GM21576 (cell line): ENCODE results near the gene ARHGAP22.

Experiments used
- ATAC-seq: cut with Tn5 transposase; IDR thresholded peaks from one replicate; pipeline ENCODE4 v1.9.1; 2021; ENCODE audit warnings: mild to moderate bottlenecking, moderate library complexity; ENCODE audit not compliant: unreplicated experiment

The ARHGAP22 gene

DNA sequence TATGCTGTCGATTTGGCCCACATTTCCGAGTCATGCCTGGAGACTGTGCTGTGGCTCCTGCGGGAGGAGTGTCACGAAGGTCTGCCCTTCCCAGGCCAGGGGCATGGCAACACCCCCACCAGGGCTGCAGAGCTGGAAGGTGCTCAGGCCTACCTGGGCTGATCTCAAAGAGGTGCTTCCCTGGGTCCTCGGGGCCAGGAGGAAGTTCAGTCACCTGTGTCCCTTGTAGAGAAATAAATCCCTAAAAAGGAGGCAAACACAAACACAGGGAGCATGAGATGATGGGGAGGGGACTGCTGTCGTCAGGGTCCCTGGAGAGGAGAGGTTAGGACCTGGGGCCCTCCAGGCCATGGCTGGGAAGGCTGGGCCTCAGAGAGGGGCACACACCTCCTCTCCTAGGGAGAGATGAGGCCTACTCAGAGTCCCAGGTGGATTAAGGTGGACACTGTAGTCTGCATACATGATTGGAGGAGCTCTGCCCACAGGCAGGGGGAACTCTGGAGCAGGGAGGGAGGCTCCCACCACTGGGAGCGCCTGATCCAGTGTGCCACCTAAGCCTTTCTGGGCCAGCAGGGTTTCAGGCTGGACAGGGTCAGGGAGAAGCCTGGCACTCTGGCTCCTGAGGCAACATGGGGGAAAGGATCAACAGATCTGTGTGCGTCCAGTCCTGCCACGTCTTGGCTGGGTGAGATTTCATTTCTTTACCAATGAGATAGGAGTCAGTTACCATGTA is 49.4 kb downstream of the ARHGAP22 start:
- ATAC-seq, result no peak

DNA sequence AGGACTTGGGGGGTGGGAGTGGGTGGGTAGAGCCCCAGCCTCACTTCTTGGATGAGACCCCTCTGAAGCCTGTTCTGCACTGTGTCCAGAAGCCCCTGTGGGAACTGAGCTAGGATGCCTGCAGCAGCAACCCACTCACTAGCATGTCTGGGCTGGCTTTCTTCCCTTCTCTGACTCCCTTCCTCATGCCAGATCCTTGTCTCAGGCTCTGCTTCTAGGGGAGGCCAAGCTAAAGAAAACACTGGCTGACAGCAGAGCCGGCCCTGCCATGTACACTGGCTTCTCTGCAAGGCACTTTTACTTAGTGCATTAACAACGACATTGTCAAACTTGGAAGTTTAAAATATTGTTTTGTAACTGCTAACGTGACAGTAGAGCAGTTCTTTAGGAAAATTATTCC is 50.2 kb downstream of the ARHGAP22 start:
- no peak for ATAC-seq

DNA sequence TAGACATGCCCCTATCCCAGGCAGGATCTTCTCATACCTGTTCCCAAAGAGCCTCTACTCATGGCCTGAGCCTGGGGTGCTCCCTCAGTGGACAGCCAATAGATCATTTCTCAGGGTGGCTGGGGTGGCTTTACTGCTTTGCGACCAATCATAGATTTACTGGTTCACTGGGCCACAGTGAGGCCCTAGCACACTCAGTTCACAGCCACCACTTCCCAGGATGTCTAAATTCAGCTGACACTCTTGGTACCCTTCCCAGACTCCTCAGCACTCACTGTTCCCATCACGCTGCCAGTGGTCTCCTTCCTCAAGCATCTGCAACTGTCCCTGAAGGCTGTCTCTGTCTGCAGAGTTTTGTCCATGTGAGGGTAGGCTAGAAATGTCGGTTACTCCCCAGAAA is 50.6 kb downstream of the ARHGAP22 start:
- ATAC-seq, result no peak

DNA sequence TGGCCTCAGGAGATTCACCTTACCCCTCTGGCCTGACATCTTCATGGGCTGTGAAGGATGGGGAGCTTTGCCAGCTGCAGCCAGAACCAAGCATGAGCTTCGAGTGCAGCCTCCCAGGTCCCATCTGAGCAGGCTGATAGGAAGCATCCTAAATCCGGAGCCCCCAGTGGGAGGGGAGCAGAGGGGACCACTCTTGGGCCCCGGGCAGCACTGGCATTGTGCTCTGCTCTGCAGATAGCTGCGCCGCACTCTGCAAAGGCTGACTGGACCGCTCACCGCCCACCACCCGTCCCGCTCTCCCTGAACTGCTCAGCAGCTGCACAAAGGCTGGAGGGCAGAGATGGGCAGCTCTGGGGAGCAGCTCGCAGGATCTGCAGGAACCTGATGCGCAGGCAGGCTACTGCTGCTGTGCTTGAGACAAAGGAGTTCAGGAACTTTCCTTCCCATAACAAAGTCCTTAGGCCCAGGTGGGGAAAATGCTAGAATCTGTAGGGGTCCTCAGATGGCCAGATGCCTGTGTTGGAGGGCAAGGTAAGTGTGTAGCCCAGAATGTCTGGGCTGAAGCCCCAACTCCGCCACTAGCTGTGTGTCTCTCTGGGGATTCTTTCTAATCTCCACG is 51.8 kb downstream of the ARHGAP22 start:
- ATAC-seq, result no peak

DNA sequence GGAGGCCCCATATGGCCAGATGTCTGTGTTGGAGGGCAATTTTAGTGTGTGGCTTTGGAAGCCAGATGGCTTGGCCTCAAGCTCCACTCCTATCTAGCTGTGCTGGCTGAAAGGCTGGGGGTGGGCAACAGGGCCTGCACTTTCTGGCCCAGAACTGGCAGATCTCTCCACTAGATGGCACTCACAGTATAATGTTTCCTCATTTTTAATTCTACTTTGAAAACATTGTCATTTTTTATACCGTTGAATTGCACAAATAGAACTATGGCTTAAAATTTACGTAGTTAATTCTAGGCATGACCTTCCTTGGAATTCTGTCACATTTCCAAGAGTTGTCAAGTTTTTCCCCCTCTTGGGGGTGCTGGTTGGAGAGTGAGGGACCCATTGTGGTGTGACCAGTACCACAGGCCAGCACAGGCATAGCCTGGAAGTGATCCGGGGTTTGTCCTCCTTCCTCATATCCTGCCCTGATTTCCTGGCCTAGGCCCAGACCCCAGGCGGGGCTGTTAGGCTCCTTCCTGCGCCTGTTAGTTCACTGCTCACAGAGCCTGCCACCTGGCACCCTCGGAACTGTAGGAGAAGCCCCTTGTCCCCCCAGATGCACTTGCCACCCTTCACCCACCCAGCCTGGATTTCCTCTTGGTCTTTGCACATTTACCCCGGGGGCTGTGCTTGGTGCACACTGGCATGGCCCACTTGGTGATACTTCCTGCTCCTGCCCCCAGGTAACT is 52.8 kb downstream of the ARHGAP22 start:
- ATAC-seq, result no peak

DNA sequence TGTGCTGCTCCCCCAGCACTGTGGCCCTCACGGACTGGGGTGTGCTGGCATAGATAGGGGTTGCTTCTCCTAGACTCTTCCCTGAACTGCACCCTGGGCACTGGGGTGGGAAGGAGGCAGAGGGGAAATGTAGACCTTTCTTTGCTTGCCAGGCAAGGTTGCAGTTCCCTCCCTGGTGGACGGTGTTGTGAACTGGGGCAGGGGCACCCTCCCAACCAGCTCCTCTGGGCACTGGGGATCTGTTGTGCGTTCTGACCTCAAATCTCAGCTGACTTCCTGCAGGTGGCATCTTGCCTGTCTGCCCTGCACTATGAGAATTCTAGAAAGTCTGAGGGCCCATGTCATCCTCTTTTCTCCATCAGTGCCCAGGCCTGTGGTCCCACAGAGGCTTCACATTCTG is 53.9 kb downstream of the ARHGAP22 start:
- no peak for ATAC-seq

DNA sequence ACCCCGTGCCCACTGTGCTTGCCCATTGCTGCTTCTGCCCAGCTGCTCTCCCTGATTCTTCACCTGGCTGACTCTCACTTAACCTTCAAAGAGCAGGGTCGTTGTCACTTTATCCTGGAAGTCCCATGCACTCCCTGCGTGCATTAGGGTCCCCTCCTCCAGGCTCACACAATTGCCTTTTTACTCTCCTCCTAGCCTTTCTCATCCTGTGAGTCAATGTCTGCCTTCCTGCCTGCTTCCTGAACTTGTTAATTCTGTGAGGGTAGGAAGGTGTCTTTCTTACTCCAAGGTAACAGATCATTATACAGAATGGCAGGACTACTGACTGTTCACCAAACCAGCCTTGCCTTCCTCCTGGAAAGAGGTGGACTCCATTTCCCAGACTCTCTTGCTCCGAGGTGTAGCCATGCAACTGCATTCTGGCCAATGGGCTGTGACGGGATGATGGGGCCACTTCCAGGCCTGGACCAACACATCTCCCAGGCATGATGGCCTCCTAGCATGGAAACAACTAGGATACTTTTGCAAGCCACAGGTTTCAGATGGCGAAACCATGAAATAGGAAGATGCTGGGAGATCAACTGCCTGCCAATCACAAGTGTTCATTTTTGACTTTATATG is 54.7 kb downstream of the ARHGAP22 start:
- ATAC-seq, result no peak

DNA sequence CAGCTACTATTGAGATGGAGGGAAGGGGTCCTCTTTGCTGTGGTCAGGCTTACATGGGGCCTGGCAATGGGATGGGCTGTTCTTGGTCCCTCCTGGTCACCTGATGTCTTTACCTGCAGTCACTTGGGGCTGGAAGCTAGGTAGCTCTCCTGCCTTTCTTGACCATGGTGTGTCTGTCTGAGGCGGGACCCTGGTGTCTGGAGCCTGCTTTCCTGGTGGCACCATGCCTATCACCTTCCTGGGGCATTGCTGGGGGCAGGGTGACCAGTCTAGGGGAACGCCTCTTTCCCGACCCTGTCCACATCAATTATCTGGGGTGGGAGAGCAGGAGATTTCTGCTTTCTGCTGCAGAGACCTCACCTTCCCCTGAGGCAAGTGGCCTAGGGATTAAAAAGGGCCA is 55.6 kb downstream of the ARHGAP22 start:
- ATAC-seq, result no peak

DNA sequence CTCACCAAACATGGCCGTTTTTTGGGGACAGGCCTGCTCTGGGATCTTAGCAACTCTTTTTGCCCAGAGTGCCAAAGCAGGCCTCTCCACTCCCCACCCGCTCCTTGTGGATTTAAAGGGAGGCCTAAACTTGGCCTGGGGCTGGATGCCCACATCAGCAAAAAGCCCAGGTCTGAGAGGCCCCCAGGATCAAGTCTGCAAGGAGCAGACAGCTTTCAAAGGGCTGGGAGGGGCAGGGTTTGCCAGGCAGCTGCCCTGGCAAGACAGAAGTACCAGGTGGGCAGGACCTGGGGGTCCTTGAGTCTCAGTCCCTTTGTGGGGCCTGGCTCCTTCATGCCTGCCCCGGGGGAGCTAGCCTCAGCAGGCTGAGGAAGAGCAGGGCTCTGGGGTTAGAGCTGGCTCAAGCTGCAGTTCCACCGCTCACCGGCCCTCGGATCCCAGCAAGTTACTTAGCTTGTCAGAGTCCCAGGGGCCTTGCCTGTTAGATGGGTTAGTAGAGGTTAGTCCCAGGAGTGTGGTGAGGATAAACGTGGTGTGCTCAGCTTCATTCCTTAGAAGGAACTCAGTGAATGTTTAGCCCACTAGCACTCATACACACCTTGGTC is 56.2 kb downstream of the ARHGAP22 start:
- ATAC-seq, result no peak

DNA sequence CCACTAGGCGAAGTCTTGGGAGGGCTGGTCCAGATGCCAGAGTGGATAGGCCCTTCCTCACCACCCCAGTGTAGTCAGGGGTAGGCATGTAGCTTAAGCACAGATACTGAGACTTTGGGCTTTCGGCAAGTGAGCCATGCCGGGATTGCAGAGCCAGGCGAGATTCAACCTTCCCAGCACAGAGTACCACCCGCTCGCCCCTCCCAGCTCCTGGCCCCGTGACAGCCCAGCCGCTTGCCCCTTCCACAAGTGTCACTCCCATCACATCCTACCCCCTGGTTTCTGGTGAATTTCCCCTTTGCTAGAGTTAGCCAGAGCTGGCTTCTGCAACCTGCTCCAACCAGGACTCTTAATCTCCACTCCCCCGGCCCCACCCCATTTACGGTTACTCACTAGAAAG is 56.9 kb downstream of the ARHGAP22 start:
- ATAC-seq, result no peak

DNA sequence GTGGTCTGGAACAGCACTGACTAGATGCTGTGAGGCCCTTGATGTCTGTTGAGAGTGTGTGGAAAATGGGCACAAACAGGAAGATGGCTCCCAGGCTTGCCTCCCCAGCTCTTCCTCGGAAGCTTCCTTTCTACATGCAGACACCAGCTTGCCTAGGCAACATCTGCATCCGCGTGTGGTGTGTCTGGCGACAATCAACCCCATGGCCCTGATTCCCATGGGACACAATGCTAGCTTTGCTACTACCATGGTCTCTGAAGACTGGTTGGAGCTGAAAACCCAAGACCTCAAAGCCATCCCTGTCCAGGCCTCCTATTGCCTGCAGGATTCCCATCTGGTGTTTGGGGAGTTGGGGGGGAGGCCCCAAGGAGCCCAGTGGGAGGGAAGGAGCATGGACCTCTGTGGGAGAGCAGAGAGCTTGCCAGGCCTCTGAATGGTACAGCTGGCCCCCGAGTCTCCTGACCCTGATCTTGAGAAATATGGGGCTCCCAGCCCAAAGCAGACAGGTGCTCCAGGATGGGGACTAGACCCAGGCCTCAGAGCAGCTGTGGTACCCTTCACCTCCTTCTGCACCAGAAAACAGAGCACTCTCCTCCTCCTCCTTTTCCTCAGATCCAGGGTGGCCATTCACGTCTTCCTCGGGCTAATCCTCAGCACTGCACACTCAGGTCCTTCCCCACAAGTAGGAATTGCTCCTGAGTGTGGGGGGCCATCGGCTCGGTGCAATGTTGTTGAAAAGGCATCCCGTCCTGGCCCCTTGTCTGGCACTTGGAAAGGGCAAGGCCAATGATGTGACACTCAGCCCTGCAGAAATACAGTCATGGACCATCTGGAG is 57.6 kb downstream of the ARHGAP22 start:
- no peak for ATAC-seq

DNA sequence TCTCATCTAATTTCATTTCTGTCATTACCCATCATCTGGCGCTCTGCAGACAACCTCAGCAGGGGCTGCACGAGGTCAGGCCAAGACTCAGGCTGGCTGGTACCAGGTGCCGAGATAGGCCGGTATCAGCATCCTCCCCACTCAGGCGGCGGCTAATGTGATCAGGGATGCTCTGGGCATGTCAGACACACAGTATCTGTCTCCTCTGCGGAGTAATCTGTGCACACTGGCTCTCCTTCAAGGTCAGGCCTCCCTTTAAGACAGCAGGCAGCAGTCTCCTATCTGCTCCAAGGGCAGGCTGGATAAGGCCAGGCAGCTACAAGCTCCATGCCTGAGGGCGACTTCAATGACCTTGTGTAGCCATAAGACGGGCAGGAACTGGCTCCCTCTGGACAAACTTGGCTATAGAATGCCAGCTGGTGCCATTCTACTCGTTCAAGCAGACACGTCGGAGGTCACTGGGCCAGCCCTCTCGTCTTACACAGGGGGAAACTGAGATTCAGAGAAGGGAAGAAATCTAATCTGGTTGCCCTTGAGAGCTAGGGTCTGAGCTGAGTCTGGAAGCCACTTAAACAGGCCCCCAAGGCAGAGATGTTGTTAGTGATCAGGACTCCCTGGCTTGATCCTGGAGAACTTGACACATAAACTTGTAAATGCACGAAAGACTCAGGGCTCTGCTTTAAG is 59.3 kb downstream of the ARHGAP22 start:
- ATAC-seq, result no peak

DNA sequence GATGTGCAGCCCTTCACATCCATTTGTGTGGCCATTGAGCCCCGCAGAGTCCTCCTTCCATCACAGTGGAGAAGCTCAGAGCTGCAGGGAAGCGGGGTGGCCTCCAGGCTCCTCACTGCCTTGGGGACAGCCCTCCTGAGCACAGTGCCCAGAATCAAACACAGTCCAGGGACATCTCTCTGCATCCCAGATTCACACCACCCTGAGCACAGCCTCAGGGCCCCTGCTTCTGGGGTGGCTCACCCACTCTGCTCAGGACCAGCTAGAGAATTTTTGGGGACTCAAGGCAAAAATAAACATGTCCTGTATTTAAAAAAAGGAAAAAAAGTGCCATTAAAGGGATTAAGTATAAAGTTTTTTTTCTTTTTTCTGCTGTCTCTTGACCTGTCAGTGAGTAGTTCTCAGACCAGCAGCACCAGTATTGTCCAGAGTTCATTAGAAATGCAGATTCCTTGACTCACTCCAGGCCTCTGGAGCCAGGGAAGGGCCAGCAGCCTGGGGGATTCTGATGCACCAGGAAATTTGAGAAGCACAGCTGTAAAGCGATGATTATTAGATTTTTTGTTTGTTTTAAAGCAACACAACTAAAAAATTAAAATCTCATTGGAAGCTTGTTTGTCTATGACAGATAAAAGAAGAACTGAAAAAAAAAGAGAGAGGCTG is 61.6 kb downstream of the ARHGAP22 start:
- no peak for ATAC-seq

DNA sequence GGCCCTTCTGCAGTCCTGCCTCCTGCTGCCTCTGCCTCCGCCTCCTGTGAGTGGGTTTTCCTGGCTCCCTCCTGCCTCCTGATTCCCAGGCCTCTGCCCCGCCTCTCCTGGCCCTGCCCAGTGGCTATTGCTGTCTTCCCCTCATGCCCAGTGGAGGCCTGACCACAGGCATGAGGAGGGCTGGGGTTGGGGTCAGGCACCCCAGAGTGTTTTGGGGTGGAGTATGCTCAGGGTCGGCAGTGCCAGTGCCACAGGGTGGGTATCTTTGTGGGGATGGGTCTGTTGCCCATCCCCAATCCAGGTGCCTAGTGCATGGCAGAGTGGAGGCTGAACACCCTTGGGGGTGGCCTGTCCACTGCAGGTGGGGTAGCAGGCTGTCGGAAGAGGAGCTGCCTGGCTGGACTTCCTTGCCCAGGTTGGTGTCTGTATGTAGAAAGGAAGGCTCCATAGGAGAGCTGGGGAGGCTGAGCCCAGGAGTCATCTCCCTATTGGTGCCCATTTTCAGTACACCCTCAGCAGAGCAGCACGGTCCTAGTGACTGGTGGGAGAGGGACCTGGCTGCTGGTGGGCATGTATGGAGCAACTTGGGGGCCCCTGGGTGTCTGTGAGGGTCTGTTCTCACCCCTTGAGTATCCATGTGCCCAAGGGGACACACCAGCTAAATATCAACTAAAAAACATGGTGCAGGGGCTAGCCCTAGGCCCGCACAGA is 62.2 kb downstream of the ARHGAP22 start:
- ATAC-seq, result no peak

DNA sequence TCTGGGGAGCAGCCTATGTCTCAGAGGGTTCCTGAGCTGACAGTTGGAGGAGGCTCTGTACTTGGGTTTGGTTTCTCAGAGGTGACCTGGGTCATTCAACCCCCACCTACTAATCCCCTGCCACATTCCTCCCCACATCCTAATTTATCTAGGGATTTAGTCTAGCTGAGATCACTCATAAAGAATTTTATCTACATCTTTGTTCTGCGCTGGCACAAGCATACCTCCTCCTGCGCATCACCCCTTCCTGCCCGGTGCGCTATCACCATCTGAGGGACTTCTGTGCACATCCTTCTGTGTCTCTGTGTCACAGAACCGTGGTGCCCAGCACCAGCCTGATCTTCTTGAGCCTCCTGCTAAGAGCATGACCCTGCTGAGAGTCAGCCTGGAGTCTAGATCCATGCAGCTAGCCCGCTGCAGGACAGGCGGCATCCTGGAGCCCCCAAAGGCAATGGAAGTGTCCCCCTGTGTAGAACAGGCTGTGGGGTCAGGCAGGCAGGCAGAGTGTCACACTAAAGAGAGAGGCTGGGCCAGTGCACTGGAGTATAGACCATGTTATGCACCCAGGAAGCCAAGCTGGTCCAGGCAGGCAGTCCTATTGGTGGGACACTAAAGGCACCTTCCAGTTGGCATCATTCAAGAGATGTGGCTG is 63.6 kb downstream of the ARHGAP22 start:
- ATAC-seq, result no peak

DNA sequence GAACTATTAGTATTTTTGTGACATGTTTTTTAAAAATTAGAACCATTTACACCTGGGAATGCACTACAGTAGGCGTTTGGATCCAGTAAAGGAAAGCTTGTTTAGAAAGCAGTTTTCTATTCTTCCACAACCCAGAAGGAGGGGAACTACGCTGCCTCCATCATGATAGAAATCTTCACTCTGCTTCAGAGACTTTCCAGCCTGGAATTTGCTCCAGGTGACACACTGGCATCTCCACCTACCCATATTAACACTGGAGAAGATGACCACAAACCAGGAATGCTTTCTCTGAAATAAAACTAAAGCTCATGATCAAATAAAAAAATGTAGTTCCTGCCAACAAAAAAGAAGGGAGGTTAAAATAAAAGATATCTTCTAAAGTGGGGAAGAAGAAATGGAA is 66.3 kb downstream of the ARHGAP22 start:
- no peak for ATAC-seq

DNA sequence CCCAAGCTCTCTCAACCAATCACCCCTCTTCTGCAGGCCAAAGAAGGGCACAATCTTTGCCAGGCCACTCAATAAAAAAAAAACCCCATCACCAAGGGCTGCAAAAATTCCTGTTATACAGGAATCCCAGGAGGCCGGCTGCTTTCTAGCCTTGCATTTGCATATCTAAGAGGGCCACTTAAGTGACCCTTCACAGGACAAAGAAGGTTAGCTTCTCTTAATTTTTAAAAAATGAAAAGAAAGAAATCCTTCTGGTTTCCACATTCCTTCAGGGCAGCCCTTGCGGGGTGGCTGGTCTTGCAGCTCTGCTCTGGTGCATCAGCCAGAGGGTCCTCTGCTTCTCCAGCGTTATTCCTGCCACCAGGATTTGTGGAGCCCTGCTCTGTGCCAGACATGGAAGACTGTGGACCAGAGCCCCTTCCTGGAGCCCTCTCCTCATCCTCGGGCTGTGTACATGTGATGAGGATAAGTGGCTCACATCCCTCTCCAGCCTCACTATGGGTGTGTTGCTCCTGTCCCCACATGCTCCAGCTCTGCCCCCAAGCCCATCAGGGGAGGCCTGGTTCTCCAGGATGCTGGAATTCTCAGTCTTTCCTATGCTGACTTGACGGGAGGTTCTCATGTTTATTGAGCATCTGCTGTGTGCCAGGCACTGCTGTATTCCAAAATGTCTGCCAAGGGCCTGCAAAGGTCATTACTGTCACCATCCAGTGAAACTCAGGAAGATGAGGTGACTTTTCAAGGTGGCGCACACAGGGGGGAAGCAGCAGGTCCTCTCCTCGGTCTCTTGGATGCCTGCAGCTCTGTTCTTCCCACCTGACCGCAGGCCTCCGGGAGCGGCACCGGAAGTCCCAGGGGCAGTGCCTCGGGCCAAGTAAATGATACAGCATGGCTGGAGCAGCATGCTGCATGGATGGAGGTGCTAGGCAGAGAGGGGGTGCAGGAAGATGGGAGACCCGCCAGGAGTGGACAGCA is 67.7 kb downstream of the ARHGAP22 start:
- ATAC-seq, result no peak
